ENCODE results near the gene EPX. TPM values are rescaled to one million over a fixed set of nuclear protein-coding genes. Genes with fewer than 3 reads are reported as not detected.

Gene EPX
- total RNA-seq, 4 donors from 2014 or later = not detected

DNA sequence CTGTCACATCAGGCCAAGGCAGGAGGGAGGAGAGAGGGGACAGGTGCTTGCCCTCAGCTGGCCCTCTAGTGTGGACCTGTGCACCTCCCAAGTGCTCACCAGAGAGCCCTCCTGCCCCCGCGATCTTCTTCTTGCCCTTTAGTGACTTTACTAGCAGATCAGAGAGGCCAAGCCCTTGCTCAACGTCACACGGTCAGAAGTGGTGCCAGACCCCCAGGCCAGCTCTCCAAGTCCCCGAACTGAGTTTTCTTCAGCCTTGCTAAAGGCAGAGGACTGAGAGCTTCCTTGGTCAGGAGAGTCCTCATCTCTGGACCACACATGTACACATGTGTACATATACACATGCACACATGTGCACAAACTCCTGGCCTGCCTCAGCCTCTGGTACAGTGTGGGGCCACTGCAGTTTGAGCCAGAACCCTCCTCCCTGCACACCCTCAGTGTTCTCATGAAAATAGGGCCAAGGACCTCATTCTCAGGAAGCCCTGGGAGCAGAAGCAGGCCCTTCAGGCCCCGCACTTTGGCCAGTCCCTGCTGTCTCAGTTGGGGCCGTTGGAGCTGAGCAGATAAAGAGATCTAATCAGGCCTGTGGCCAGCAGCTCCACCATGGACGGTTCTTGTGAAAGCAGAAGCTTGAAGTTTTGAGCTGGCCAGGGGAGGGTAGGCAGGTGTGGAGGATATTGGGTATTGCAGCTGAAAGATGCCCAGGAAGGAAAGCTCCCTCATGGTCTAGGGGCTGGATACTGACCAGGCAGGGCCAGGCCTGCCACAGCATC is 7.4 kb upstream of the EPX start:
- TF ChIP-seq, protein P1, sequence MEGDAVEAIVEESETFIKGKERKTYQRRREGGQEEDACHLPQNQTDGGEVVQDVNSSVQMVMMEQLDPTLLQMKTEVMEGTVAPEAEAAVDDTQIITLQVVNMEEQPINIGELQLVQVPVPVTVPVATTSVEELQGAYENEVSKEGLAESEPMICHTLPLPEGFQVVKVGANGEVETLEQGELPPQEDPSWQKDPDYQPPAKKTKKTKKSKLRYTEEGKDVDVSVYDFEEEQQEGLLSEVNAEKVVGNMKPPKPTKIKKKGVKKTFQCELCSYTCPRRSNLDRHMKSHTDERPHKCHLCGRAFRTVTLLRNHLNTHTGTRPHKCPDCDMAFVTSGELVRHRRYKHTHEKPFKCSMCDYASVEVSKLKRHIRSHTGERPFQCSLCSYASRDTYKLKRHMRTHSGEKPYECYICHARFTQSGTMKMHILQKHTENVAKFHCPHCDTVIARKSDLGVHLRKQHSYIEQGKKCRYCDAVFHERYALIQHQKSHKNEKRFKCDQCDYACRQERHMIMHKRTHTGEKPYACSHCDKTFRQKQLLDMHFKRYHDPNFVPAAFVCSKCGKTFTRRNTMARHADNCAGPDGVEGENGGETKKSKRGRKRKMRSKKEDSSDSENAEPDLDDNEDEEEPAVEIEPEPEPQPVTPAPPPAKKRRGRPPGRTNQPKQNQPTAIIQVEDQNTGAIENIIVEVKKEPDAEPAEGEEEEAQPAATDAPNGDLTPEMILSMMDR (IDR thresholded peaks at IDR 0.05) = no peak
- ATAC-seq (ENCODE audit: low FRiP score) = no peak
- no peak for DNase-seq (ENCODE audit: low spot score)

DNA sequence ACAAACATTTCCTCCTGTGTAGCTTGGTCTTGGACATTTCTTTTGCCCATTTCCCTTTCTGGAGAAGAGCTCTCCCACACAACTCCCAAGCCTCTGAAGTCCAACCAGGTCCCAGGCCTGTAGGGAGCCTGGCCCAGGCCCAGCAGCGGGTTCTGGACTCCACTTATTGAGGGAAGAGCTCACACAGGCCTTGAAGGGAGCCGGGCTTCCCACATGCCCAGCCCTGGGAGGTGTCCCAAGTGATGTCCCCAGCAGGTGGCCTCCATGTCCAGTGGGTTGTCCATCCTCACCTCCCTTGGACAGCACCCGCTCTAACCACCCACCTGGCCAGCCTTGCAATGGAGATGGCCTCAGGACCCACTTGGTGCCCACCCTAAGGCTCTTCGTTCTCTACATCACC is 5.9 kb upstream of the EPX start:
- no peak for ATAC-seq (ENCODE audit: low FRiP score)
- TF ChIP-seq, protein P1 (IDR thresholded peaks at IDR 0.05) = no peak
- DNase-seq (ENCODE audit: low spot score) = no peak

DNA sequence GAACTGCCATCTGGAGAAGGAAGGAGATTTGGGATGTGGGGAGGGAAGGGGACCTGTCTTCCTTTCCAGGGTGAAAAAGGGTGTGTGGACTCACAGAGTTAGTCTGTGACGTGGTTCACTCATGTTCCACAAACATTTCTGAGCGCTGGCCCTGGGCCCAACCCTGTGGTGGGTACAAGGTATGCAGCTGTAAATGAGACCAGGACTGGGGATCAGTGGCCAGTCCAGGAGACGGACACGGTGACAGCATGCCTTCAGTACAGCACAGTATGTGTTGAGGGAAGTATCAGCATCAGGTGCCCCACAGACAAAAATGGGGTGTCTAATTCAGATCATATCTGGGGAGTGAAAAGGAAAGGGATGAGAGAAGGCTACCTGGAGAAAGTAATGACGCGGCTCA is 5.5 kb upstream of the EPX start:
- ATAC-seq (ENCODE audit: low FRiP score) (no peak), DNase-seq (ENCODE audit: low spot score) (no peak)
- TF ChIP-seq, protein P1 (IDR thresholded peaks at IDR 0.05) = no peak

DNA sequence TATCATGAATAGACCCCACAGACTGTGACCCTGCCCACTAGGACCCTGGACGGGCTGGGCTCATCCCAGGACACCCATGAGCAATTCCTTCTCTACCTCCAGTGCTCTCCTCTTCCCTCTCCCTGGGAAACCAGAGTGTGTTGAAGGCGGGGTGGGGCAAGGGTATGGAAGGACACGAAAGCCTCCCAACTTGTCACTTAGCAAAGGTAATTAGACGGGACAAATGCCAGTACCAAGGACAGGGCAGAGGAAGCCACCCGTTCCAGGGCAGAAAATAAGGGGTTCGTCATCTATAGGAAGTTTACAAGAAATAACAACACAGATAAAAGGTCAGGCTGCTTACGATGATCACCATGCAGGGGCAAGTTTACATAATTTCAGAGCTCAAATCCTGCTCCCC is 4.9 kb upstream of the EPX start:
- DNase-seq (ENCODE audit: low spot score) = no peak
- TF ChIP-seq, protein P1 (IDR thresholded peaks at IDR 0.05) = no peak
- ATAC-seq (ENCODE audit: low FRiP score) = no peak

DNA sequence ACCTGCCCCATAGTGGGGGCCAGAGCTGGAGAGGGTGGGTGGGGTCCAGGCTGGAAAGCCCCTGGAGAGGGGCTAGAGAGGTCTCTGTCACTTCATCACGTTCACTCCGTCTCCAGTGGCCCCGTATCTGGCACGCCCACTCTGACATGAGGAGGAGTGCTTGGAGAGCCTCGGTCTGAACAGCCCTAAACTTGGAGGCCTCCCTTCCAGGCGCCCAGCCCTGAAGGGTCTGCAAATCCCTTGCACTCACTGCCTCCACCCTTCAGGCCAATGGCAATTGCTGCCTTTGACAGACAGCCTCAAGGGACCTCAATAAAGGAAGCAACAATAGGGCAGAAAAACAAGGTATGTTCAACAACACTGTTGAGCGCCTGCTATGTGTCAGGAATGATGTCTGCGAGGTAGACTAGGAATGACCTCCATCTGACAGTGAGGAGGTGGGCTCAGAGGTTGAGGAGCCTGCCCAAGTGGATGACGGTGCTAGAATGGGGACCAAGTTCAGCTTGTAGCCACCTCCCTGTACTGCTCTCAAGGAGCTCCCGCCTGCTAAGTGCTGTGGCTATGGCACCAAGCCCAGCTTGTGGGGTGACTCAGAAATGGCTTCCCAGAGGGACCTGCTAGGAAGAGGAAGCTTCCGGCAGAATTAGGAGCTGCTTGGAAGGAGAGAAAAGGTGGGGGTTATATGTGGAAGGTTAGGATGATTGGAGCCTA is 2.9 kb upstream of the EPX start:
- TF ChIP-seq, protein P1 (IDR thresholded peaks at IDR 0.05) = no peak
- no peak for DNase-seq (ENCODE audit: low spot score)
- ATAC-seq (ENCODE audit: low FRiP score) = no peak

DNA sequence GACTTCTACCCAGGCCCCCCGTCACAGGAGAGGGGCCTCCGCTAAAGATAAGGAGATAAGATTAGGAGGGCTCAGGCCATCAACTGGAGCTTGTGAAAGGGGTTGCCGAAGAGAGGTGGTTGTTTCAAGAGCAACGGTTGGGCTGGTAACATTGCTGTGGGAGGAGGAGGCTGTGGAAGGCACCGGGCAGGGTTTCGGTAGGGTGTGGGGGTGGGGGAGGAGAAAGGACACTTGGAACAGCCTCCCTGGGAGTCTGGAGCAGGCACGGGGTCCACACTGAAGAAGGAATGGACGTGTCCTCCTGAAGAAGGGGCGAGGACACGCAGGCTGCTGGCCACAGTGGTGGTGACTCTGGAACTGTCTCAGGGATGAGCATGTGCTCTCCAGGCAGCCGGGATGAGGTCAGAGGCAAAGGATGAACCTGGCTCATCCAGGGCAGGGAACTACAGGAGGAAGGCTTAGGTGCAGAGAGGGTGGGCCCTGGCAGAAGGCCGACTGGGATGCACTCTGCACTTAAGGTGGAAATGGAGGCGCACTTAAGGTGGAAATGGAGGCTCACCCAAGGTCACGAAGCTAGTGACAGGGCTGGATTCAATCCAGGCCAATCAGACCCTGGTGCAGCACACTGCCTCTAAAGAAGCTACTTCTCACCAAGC is 1.2 kb upstream of the EPX start:
- TF ChIP-seq, protein P1 (IDR thresholded peaks at IDR 0.05) = no peak
- no peak for DNase-seq (ENCODE audit: low spot score)
- no peak for ATAC-seq (ENCODE audit: low FRiP score)

All from omental fat pad (tissue), 4 donors.